ENCODE measurements around the gene HSPB6. TPM values are rescaled to one million over a fixed set of nuclear protein-coding genes. Genes with fewer than 3 reads are reported as not detected.
A peak's percentile ranks its signal among the peaks of the same experiment; 100 is the strongest.

HSPB6 gene
- total RNA-seq, 2 donors from 2014 or later = 35.0 to 117 TPM

DNA sequence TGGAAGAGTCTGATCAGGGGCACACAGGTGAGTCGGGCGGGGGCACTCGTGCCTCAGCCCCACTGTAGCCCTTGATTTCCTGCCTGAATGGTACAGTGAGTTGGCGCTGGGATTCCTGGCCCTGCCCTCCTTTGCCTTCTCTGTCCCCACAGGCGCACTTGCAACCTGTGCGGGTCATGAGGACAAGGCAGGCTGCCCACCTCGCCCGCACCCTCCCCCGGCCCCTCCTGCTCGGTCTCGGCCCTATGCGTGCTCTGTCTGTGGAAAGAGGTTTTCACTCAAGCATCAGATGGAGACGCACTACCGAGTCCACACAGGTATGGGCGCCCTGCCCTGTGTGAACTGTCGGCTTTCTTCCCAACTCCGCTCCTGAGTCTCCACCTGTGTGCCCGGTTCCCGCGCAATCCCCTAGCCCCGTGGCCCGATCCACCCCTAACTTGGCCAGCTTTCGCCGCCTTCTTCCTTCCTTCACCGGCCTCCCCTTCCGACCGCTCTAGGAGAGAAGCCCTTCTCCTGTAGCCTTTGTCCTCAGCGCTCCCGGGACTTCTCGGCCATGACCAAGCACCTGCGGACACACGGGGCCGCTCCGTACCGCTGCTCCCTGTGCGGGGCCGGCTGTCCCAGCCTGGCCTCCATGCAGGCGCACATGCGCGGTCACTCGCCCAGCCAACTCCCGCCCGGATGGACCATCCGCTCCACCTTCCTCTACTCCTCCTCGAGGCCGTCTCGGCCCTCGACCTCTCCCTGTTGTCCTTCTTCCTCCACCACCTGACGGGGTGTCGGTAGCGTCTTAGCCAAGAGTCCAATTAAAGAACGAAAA, 40.6 kb downstream of the HSPB6 start:
- 0 to 1% methylated on average over 40 to 52 of the region's 52 CpGs for WGBS, 2 donors
- no peaks in the 10 kb centered on the region for H3K27me3 ChIP-seq
- peak; percentile 67 to 78 (median 72) for DNase-seq
- no peaks in the 10 kb centered on the region for H3K9me3 ChIP-seq
- peak overlapping the region; percentile 68 to 91 (median 88) for H3K27ac ChIP-seq
- intact Hi-C loops (cut with DNase I) = loop anchor here (10.0 kb wide), 1 partner anchor 161 kb away; no protein-coding TSS in a partner anchor
- H3K36me3 ChIP-seq (replicated peaks in 1 of 2; ENCODE audit: insufficient read depth in 1 of 2, low read depth in 2 of 2) = peaks cover 2 to 4% of the 10 kb centered on the region in 2 donors
- ATAC-seq = peak; percentile 24
- H3K4me1 ChIP-seq = peaks cover 34% of the 10 kb centered on the region
- TF ChIP-seq, protein P1, sequence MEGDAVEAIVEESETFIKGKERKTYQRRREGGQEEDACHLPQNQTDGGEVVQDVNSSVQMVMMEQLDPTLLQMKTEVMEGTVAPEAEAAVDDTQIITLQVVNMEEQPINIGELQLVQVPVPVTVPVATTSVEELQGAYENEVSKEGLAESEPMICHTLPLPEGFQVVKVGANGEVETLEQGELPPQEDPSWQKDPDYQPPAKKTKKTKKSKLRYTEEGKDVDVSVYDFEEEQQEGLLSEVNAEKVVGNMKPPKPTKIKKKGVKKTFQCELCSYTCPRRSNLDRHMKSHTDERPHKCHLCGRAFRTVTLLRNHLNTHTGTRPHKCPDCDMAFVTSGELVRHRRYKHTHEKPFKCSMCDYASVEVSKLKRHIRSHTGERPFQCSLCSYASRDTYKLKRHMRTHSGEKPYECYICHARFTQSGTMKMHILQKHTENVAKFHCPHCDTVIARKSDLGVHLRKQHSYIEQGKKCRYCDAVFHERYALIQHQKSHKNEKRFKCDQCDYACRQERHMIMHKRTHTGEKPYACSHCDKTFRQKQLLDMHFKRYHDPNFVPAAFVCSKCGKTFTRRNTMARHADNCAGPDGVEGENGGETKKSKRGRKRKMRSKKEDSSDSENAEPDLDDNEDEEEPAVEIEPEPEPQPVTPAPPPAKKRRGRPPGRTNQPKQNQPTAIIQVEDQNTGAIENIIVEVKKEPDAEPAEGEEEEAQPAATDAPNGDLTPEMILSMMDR (IDR thresholded peaks at IDR 0.05) = no peak
- peak in 2 of 3 donors; percentile 61 to 64 for TF ChIP-seq POLR2A (IDR thresholded peaks at IDR 0.05)
- H3K4me3 ChIP-seq = peak overlapping the region; percentile 7 to 50

DNA sequence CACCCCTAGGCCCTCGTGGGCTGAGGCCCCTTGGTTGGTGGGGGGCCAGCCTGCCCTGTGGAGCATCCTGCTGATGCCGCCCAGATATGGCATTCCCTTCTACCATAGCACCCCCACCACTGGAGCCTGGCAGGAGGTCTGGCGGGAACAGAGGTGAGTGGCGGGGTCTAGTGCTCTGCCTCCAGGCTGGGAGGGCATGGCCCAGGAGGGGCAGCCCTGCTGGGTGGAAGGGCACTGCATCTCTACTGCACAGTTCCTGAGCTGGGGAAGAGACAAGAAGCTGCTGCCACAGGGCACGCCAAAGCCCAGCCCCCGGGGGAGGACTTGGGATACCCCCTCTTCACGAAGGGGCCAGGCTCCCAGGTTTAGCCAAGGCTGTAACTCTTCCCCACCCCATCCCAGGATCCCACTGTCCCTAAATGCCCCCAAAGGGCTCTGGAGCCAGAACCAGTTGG, 41.4 kb downstream of the HSPB6 start:
- 74 to 88% methylated on average over 5 of the region's 7 CpGs for WGBS, 2 donors
- peaks cover 34% of the 10 kb centered on the region for H3K4me1 ChIP-seq
- no peak for DNase-seq
- no peak for ATAC-seq
- H3K27me3 ChIP-seq = no peaks in the 10 kb centered on the region
- TF ChIP-seq, protein P1 (IDR thresholded peaks at IDR 0.05) = no peak
- TF ChIP-seq POLR2A (IDR thresholded peaks at IDR 0.05) = no peak
- peak overlapping the region in 3 of 4 donors; percentile 51 to 90 (median 85) for H3K27ac ChIP-seq
- no peaks in the 10 kb centered on the region for H3K9me3 ChIP-seq
- no peak overlapping the region for H3K4me3 ChIP-seq
- peaks cover 2 to 4% of the 10 kb centered on the region in 2 donors for H3K36me3 ChIP-seq (replicated peaks in 1 of 2; ENCODE audit: insufficient read depth in 1 of 2, low read depth in 2 of 2)
- intact Hi-C loops (cut with DNase I) = loop anchor here (10.0 kb wide), 1 partner anchor 161 kb away; no protein-coding TSS in a partner anchor

DNA sequence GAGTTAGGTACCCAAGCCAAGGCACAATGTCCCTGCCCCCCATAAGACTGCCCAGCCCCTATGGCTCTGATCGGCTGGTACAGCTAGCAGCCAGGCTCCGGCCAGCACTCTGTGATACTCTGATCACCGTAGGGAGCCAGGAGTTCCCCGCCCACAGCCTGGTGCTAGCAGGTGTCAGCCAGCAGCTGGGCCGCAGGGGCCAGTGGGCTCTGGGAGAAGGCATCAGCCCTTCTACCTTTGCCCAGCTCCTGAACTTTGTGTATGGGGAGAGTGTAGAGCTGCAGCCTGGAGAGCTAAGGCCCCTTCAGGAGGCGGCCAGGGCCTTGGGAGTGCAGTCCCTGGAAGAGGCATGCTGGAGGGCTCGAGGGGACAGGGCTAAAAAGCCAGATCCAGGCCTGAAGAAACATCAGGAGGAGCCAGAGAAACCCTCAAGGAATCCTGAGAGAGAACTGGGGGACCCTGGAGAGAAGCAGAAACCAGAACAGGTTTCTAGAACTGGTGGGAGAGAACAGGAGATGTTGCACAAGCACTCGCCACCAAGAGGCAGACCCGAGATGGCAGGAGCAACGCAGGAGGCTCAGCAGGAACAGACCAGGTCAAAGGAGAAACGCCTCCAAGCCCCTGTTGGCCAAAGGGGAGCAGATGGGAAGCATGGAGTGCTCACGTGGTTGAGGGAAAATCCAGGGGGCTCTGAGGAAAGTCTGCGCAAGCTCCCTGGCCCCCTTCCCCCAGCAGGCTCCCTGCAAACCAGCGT, 42.1 kb downstream of the HSPB6 start:
- Histone ChIP-seq H3K9me3 (no peaks in the 10 kb centered on the region), H3K4me3 (no peak overlapping the region), H3K4me1 (peaks cover 30% of the 10 kb centered on the region), H3K27me3 (no peaks in the 10 kb centered on the region), H3K27ac (no peak overlapping the region), H3K36me3 (replicated peaks in 1 of 2; ENCODE audit: insufficient read depth in 1 of 2, low read depth in 2 of 2) (no peaks in the 10 kb centered on the region)
- TF ChIP-seq, protein P1 (IDR thresholded peaks at IDR 0.05) = no peak
- TF ChIP-seq POLR2A (IDR thresholded peaks at IDR 0.05) = no peak
- intact Hi-C loops (cut with DNase I) = loop anchor here (10.0 kb wide), 1 partner anchor 160 kb away; no protein-coding TSS in a partner anchor
- ATAC-seq (no peak), DNase-seq (no peak)
- 73 to 77% methylated on average over 9 to 11 of the region's 14 CpGs for WGBS, 2 donors

DNA sequence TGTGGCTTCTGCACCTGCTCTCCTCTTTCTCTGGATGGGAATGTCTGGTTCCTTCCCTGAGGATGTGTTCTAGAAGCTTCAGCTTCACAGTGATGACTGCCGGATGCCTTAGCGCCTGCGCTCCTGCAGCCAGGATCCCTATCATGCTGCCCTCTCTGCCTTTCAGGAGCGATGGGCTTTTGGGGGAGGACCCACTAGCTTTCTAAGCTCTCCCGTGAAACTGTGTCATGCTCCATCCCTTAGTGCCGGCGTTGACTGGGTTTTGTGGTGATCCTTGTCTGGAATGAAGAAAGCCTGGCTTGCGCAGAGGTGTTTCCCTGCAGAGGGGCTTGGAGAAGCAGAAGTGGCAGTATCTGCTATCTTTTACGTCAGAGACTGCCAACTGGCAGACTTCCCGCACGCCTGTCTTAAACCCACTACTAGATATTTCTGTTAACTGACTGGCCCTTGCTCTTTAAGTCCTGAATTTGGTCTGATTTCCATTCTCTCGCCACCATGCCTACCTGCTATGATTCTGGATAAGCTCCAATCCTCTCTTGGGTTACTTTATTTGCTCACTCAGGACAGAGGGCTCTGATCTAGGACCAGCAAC, 42.8 kb downstream of the HSPB6 start:
- Histone ChIP-seq H3K9me3 (no peaks in the 10 kb centered on the region), H3K27me3 (no peaks in the 10 kb centered on the region), H3K27ac (no peak overlapping the region), H3K36me3 (replicated peaks in 1 of 2; ENCODE audit: insufficient read depth in 1 of 2, low read depth in 2 of 2) (no peaks in the 10 kb centered on the region), H3K4me1 (peaks cover 22% of the 10 kb centered on the region), H3K4me3 (no peak overlapping the region)
- TF ChIP-seq, protein P1 (IDR thresholded peaks at IDR 0.05) = no peak
- TF ChIP-seq POLR2A (IDR thresholded peaks at IDR 0.05) = no peak
- DNase-seq (no peak), ATAC-seq (no peak)
- intact Hi-C loops (cut with DNase I) = loop anchor here (10.0 kb wide), 1 partner anchor 159 kb away; no protein-coding TSS in a partner anchor
- 66 to 79% methylated on average over 12 of the region's 12 CpGs for WGBS, 2 donors
